IPS-NIHi11 (cell line): Measurements from ENCODE around the gene NDUFA8.
A peak's percentile ranks its signal among the peaks of the same experiment; 100 is the strongest.

Experiments
- DNase-seq: peaks from one replicate; pipeline ENCODE4 v3.0.0; 2012; ENCODE audit warnings: mixed read lengths, low spot score

Gene NDUFA8

DNA sequence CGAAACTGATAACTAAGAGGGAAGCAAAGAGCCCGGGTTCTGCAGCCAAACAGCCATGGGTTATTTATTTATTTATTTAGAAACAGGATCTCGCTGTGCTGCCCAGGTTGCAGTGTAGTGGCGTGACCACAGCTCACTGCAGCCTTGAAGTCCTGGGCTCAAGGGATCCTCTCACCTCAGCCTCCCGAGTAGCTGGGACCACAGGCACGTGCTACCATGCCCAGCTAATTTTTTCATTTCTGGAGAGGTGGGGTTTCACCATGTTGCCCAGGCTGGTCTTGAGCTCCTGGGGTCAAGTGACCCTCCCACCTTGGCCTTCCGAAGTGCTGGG is 24.1 kb downstream of the NDUFA8 start:
- no peak for DNase-seq

DNA sequence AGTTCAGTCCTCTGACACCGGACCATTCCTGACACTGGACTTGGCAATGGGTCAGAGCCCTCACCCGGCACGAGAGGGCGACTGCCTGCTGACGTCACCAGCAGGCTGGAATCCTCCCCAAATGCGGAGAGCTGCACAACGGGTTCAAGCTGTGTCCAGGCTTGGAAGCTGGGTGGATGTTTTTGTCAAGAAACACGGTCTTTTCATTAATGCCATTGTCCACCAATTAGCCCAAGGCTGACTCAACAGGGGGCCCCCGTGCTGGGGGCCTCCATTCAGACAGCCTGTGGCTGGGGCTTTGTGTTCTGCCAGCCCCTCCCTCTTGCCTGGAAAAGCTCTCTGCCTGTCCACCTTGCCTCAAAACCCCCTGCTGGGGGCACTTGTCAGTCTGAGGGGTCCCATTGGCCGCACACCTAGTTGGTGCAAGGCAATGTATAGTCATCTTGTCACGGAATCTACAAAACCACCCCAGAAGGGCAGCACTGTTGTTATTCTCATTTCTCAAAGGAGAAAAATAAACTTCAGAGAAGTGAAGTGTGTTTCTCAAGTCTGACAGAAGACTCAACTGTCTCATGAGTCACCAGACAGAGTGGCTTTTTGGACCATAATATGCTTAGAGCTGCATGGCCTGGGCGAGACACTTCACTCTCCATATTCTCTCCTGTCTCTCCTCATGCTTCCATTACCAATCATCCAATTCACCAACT is 24.6 kb downstream of the NDUFA8 start:
- peak; percentile 60 for DNase-seq

DNA sequence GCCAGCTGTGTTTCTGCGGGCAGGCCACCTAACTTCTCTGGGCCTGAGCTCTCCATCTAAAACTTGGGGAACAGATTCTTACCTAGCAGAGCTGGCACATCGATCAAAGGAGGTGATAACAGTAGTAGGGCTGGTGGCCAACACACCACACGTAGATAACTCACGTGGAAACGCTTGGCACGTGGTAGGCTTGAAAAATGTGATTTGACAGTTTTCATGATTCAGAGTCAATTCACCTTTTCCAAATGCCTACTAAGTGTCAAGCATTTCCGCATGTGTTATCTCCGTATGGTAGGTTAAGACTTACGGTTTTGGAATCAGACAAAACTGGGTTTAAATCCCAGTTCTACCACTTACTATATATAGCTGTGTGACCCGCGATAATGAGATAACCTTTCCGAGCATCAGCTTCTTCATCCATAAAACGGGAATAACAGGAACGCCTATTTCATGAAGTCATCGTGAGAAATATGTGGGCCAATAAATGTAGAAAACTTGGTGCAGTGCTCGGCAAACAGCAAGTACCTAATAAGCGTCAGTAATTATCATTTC is 25.5 kb downstream of the NDUFA8 start:
- no peak for DNase-seq

DNA sequence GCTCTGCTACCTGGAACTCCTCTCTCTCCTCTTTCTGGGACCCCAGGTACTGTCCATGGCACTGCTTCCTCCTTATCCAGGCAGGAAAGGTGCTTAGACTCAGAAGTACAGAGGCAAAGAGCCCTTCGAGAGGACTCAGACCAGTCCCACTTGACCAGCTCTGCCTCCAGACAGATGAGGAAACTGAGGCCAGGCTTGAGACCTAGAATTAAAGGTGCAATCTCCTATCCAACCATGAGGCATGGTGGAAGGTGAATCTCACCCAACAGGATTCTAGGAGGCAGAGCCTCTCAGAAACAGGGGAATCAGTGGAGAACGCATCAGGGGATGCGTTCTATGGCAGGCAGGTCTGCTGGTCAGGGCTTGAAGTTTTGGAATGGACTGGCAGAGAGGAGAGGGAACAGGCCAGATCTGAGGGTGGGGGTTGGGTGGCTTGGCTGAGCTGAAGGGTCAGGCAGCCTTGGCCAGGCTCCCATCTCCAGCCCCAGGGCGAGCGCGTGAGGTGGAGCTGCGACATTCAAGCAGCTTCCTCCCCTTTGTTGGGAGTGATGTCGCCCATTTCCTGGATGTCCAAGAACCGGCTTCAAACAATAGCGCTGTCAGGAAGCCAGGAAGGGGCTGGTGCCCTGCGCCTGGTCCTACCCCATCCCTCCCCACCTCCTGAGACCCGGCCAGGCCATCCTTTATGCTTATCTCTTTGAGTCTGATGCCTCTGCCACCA is 26.2 kb downstream of the NDUFA8 start:
- no peak for DNase-seq

DNA sequence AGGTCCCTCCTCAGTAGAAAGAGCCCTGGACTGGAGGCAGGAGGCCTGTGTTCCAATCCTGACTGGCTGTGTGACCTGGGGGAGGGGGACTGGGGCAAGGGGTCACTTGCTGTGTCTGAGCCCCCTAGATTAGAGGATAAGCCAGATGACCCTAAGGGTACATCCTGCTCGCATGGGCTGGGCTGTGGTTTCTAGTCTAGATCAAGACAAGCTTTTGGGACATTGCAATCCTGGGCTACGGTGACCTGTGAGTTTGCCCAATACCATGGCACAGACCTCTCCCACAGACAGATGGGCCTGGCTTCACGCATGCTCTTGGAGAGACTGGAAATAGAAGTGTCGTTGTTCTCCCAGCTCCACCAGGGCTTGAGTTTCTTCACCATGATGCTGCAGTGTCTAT is 27.0 kb downstream of the NDUFA8 start:
- no peak for DNase-seq

DNA sequence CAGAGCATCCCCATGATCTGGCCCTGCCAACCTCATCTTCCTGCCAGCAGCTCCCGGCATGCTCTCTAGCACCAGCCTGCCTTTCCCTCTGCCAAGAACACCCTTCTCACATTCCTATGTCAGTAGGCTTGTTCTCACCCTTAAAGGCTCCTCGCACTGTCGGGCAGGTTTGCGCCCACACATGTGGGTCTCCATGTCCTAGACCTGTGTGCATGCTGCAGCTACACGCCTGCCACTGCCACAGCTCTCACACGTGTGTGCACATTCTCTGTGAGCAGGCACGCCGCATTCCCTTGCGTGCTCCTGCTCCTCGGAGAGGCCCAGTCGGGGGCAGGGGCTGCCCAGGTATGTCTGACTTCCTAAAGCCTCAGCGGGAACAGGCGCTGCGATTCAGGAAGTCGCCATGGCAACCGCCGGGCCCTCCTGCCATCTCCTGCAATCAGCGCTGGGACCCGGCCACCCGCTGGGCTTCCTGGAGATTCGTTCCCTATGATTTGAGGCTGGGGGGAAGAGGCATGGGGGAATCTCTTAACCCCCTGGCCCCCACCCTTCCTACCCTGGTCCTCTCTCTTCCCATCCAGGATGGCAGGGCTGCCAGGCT is 28.1 kb downstream of the NDUFA8 start:
- DNase-seq = peak; percentile 79

DNA sequence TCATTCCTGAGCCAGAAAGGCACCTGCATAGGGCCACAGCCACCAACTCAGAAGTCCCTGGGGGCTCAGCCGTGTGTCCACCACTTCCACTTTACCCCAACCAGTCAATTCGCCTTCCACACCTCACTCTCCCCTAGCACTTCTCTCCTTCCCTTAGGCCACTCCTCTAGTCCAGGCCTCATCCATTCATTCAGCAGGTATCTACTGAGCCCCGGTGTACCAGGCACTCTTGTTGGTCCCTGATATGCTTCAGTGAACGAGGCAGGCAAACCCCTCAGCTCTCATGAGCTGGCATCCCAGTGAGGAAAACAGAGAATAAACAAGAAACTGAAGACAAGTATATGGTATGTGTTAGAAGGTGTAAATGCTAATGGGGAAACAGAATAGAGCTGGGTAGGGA is 28.7 kb downstream of the NDUFA8 start:
- DNase-seq = no peak

DNA sequence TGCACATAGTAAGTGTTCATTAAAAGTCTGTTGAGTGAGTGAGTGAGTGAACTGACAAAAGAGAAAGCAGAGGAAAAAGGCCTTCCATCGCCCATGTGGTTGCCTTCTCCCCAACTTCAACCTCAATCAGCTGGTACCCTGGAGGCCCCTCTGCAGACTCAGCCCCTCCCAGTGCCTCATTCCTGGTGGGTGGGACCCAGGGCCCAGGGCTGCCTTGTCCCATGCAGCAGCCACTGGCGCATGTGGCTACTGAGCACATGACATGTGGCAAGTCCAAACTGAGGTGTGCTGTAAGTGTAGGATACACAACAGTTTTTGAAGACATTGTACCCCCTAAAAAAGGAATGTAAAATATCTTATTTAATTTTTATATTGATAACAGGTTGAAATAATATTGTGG is 29.6 kb downstream of the NDUFA8 start:
- DNase-seq = no peak

DNA sequence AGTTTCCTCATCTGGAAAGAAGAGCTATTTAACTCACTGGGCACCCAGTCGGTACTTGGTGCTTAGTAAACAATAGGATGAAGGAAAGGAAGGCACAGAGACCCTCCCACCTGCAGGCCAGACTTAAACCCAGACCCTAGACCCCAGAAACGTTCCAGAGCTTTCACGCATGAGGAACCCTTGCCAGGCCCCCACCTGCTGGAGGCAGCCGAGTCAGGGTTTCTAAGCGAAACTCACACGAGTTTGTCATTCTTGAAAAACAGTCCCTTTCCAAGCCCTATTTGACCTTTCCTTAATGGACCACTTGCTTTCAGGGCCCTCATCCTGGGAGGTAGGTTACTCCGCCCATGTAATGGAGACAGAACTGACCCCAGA is 30.6 kb downstream of the NDUFA8 start:
- no peak for DNase-seq

DNA sequence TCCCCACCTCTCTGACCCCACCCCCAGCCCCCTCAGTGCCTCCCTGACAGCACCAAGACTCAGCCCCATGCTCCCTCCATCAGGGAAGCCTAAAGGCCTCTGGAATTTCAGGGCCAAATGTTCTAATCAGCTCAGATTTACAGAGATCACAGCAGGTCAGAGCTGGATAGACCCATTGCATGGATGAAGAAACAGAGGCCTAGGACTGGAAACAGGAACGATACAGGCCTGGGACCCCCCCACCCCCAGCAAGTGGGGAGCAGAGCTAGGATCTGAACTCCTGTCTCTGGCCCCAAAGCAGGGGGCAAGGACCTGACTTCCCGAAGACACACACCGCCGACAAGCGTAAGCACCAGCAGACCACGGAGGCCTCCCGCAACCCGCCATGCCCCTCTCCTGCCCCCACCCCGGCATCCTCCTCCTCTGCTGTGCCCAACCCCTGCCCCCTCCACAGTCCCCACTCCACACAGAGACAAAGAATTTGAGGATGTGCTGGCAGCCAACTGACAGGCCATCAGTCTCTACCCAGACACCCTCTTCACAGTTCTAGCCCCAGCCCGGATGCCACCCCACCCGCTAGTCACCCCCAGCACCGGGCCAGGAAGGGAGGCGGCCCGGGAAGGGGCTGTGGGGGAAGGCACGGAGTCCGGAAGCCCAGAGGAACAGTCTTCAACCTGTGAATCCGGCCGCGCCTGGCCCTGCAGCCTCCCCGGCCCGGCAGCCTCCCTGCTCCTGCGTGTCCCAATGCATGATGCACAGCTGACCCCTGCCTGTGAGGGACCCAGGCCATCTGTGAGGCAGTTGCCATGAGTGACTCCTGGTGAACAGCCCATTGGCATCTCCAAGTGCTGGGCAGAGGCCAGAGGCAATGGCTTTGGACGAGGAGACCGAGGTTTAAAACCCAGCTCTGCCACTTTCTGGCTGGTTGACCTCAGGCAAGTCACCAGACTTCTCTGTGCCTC is 31.3 kb downstream of the NDUFA8 start:
- no peak for DNase-seq

DNA sequence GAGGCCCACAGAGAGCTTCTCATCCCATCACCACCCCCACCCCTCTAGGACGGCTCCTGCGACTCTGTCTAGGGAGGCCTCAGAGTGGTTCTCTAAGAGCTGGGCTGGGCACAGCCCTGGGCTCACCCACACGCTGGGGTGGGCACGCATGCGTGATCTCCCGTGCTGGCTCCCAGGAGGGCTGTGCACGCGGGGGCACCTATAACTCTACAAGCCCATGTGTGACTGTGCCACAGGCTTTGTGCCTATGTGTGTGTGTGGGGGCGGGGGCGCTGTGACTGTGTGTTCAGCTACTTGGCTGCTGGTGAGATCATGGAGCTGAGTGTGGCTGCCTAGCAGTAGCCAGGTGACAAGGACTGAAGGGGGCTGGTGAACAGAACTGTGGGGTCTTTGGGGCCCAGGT is 32.2 kb downstream of the NDUFA8 start:
- DNase-seq = no peak

DNA sequence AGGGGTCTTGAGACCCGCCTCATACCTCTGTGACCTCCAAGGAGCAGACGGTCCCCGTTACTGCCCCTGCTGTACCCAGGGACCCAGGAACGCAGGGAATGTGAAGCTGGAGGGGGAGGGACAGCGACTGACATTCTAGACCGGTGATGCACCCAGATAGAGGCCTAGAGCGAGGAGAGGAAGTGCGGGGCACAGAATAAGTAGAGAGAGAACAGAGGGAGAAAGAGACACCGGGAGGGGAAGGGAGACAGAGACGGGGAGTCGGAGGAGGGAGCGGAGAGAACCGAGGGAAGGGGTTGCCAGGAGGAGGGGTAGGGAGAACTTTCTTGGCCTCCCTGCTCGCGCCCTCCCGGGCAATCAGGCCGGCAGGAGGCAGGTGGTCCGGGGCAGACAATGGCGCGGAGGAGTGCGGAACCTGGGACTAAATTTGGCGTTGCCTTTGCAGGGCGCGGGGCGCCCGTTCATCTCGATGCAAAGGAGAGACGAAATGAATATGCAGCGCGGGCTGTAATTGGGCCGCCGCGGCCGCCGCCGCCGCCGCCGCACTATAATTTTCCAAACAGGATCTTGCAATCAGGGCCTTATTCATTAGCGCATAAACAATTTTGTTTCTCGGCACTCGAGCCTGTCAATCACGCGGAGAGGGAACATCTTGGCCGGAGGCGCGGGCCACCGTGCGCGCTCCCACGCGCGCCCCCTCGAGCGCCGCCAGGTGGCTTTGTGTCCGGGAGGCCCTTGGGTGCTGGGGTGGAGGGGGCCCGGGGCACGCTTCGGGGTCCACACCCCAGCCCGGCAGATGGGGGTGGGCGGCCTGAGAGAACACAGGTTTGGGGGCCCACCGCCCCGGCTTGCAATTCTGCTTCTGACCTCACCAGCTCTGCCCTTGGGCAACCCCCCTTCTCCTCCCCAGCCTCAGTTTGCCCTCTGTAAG is 33.0 kb downstream of the NDUFA8 start:
- DNase-seq = peak; percentile 50

DNA sequence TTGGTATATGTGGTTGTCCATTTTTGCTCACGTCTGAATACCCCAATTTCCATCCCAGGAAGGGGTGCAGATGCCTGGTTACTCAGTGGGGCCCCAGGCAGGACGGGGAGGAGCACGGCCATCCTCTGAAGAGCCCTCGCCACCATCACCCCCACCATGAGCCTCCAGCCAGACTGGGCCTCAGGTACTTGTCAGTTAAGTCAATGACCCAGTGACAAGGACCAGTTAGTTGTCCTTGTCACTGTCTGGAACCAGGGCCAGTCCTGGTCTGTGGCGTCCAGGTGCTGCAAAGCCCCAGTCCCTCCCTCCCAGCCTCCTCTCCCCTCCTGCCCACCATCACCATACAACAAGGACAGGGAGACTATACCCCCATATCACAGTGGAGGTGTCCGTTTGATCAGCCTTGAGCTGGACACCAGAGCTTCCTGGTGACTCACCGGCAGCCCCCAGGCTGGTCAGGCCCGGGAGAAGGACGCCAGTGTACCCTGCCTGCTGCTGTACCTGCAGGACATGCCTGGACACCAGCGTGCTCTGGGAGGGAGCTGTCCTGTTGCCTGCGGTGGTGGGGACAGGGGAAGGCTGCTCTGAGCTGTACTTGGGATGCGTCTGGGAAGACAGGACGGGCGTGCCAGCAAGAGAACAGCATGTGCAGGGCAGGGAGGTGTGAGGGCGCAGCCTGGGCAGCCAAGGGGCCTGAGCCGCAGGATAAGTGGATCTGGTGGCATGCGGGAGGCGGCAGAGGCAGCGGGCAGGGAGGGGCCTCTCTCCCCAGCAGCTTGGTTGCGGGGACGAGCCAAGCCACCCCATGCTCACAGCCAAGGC is 33.9 kb downstream of the NDUFA8 start:
- no peak for DNase-seq

DNA sequence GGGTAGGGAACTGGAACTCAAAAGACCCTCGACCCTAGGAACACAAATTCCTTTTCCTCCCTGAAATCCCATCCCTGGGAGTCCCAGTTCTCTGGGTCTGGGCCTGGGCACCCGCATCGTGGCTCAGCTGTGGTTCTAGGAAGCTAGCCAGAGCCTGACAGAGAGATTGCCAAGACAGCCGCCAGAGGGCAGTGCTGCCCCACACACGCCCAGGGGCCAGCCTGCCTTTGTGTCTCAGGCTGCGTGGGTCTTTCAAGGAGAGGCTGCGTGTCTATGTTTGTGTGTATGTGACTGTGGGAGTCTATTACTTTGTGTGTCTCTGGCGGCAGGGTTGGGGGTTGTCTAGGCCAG is 34.4 kb downstream of the NDUFA8 start:
- peak; percentile 86 for DNase-seq

DNA sequence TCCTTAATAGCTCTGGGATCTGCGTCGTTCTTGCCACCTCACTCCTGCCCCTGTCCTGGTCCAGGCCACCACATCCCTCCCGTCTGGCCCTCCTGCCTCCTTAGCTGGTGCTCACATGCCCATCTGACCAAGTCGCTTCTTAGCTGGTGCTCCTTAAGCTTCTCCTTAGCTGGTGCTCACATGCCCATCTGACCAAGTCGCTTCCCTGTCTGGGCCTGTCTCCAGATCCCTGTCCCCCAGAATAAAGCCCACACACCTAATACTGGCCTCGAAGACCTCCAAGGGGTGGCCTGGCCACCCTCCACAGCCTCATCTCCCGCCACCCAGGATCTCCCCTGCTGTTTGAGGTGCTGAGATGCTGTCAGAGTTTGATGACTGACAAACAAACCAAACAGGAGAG is 35.1 kb downstream of the NDUFA8 start:
- DNase-seq = no peak

DNA sequence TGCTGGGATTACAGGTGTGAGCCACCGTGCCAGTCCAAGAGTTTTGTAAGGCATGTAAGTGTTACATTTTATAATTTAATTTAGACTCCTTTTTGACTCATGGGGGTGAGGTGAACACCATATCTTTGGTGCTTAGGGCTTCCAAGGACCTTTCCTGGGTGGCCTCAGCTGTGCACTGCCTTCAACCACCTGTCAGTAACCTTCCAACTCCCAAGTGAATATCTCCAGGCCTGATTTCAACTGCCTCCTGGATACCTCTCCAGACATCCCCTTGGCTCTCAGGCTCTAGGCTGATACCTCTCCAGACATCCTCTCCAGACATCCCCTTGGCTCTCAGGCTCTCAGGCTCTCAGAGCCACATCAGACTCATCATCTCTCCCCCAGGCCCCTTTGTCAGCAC is 35.5 kb downstream of the NDUFA8 start:
- no peak for DNase-seq

DNA sequence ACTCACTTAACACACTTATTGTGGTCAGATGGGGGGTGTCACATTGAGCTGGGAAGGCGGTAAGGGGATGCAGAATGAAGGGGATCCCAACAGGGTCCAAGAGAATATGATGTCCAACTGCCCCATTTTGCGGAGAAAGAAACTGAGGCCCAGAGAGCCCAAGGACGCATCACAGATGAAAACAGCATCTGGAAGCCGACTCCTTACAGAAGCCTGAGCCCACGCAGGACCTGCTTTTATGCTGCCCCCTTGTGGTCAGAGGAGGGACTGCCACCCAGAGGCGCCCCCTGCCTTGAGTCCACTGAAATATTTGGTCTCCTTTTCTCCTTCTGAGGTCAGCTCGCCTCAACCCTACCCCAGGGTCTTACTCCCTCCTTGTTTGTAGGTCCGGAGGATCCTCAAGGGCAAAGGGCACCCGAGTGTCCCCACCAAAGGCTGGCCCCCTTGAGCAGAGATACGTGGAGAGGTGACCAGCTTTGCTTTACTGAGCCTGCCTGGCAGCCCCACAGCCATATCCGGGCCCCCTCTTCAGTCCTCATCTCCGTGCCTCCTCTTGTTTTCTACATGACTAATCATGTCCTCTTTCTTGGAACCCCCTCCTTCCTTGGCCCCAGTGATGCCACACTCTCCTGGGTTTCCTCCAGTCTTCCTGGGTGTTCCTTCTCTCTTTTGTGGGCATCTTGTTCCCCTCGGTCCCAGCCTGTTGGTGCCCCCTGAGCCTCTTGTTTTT is 36.5 kb downstream of the NDUFA8 start:
- peak; percentile 84 for DNase-seq

DNA sequence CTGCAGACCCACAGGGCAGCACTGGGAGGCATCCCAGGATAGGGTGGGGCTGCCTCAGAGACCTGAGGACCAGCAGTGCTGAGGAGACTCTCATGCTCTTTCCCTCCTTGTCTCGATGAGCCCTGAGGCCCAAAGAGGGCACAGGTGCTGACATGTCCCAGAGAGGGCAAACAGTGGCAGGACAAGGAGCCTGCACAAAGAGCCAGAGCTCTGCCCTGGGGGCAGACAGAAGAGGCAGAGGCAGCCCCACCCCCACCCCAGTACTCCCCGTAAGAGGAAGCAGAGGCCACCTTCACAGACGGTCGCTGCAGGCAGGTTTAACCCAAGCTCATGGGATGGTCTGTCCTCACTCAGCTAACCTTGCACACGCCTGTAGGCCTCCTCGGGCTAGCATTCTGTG is 37.1 kb downstream of the NDUFA8 start:
- DNase-seq = no peak

DNA sequence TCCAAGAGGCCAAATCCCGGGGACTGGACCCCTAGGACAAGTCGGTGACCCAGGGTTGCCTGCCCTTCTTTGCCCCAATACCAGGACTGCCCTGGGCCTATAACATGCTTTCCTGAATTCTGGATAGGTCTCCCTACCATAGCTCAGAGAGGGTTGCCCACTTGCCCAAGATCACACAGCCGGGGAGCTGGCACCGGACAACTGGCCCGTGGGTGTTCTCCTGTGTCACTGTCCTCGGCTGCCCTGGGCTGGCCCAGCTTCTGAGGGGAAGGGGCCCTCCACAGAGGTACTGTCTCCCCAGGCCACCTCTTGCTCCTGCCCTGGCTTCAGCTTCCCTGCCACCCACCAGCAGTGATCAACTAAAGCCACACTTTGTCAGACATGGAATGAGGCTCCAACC is 37.6 kb downstream of the NDUFA8 start:
- DNase-seq = no peak

DNA sequence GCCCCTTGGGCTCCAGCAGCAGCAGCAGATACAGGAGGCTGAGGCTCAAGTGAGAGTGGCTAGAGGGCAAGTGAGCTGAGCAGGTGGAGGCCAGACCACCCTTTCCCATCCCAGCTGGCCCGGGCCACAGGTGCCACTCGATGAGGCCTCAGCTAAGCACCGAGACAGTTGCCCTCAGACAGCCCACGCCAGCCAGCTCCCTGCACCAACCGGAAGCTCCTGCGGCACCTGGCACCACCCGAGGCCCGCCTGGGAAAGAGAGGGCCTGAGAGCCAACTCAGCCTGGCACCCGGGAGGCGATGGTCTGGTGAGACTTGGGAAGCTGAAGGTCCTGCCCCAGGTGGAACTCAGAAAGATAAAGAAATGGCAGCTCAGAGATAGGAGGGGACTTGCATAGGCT is 38.2 kb downstream of the NDUFA8 start:
- DNase-seq = no peak
